NOMO-1 treated with DMSO at 0.1 percent for 48 hours (cell line): ENCODE data around the gene GP1BB.

Source experiments
- DNase-seq: peaks from one replicate; lab custom pipeline; 2025; ENCODE audit not compliant: unreplicated experiment; lab: John Stamatoyannopoulos, UW

The GP1BB gene

GRCh38 chr22:19754701-19755144 lies 31.4 kb downstream of the GP1BB start:
- DNase-seq, result no peak

DNA sequence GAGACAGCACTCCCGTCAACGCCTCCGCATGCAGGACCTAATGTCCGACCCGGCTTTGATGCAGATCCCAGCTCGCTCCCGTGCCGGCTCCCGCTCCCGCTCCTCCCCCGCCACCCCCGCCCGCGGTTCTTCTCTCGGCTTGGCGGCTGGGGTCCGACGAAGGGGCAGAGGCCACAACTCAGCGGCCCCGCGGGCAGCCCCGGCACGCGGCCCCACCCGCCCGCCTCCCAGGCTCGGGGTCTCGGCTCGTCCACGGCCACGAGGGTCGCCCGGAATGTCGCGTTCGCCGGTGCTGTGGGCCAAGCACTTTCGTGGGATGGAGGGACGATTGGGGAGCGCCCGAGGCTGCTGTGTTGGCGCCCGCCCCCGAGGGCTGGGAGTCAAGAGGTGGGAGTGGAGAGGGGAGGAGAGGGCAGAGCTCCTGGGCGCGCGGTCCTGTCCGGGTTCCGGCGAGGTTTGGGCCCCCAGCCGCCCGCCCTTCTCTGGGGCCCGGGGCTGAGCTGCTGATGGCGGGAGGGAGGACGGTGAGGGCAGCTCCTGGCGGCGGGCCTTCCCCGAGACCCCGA lies 31.9 kb downstream of the GP1BB start:
- DNase-seq, result no peak

GRCh38 chr22:19755722-19756287 lies 32.5 kb downstream of the GP1BB start:
- no peak for DNase-seq

DNA sequence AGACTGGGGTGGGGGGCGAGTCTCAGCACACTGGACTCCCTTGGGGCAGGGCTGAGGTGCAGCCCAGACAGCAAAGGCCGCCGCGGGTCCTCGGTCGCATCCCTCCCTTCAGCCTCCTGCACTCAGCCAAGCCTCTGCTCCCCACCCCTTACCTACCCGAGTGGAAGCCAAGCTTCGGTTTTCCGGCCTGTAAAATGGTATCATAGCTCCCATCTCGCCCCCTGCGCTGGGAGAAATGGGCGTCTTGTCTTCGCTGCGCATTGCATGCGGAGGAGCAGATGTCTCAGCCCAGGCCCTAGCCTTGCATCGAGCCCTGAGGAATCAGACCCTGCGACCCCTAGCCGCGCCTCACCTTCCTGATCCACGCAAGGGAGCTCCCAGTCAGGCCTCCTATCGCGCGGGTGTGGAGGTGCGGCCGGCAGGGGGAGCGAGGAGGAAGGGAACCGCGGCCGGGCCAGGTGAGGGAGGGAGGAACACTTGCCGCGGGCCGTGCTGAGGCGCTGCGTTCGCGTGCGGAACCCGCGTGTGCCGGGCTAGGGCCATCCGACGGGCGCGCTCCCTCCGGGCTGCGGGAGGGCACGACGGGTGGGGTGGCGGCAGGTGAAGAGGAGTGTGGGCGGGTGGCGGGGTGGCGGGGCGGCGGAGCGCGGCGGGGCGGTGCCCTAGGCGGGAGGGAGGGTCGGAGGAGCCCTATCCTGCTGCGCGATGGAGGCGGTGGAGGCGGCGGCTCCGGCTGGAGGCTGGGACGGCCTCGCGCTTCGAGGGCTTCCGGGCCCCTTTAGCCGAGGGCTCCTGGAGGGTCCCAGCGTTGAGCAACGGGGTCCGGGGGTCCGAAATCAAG lies 33.2 kb downstream of the GP1BB start:
- no peak for DNase-seq

- peak; percentile 61 for DNase-seq
These were observed 34.0 kb downstream of the GP1BB start for GRCh38 chr22:19757140-19757984.

DNA sequence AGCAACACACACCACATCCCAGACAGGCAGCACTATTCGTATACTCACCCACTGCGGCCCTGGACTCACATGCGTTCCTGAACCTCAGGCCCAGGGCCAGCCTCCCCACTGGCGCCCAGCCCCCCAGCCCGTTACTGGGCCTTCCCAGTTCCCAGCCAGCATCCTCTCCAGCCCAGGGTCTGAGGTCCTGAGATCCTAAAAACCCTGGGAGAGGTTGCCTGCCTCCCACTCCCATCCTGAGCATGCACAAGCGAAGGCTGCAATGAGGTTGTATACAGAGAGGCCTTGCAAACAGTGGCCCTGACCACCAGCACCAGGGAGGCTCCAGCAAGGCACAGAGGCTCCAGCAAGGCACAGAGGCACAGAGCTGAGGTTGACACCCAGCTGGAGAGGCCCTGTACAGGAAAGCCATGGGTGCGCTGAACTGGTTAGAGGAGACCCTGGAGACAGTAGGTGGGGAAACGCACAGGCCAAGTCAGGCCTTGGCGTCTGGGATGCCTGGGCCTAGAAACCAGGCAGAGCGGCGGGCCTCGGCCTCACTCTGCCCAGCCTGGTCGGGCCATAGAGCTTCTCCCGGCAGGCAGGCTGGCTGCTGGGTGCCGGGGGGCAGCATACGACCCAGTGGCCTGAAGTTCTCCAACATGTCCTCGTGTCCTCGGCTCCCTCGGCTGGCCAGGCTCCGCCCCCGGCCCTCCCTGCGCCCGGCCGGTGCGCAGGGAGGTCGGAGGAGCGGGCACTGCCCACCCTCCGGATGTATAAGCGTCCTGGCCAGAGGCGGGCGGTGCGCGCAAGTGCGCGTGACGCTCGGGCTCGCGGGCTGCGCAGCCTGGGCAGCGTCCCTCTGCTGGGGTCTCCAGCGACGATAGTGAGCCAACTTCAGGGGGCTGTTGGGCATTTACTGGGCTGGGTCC lies 34.9 kb downstream of the GP1BB start:
- DNase-seq, result no peak

DNA sequence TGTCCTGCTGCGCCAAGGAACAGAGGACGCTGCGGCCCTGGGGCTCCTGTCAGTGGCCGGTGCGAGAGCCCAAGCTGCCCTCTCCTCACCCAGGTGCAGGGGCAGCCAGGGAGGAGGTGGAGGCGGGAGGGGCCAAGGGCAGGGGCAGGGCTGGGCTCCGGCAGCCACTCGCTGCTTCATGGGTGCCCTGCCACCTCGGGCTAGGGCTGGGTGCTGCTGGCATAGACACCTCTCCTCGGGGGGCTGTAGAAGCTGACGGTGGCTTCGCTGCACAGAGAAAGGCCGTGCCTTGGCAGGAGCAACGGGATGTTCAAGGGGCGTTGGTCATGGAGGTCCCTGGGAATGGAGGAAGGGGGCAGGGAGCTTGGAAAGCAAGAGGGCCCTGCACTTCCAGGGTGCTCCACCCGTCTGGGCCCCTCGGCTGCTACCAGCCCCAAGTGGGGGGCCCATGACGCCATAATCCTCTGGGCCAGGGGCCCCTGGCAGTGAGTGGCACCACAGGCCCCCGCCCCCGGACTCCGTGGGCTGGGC lies 35.6 kb downstream of the GP1BB start:
- DNase-seq, result no peak

DNA sequence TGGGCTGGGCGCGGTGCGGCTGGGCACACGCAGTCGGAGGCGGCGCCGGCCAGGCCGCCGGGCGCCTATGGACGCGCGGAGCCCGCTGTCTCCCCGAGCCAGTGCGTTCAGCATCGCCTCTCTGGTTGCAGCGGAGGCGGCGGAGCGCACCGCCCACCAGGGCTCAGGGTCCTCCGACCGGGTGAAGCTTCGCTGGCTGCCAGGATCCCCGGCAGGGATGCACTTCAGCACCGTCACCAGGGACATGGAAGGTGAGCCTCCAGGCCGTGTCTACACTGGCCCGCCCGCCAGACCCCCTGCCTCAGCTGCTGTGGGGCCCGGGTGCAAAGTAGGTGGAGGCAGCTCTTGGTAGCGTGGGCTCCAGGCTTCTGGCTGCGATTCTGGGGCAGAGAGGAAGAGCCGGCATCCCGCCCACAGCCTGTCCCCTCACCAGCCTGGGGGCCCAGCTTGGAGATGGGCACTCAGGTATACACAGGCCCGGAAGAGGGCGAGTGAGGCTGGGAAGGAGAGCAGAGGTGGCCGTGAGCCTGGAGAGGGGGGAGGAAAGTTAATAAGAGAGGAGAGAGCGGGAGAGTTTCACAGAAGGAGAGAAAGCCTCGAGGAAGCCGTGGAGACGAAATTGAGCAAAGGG lies 36.2 kb downstream of the GP1BB start:
- no peak for DNase-seq

GRCh38 chr22:19760058-19760950 lies 37.0 kb downstream of the GP1BB start, which contains the start of gene TBX1:
Gene TBX1 (plus strand): TSS chr22:19760778. CDS start chr22:19760844, 66 bp downstream.
- DNase-seq, result no peak

DNA sequence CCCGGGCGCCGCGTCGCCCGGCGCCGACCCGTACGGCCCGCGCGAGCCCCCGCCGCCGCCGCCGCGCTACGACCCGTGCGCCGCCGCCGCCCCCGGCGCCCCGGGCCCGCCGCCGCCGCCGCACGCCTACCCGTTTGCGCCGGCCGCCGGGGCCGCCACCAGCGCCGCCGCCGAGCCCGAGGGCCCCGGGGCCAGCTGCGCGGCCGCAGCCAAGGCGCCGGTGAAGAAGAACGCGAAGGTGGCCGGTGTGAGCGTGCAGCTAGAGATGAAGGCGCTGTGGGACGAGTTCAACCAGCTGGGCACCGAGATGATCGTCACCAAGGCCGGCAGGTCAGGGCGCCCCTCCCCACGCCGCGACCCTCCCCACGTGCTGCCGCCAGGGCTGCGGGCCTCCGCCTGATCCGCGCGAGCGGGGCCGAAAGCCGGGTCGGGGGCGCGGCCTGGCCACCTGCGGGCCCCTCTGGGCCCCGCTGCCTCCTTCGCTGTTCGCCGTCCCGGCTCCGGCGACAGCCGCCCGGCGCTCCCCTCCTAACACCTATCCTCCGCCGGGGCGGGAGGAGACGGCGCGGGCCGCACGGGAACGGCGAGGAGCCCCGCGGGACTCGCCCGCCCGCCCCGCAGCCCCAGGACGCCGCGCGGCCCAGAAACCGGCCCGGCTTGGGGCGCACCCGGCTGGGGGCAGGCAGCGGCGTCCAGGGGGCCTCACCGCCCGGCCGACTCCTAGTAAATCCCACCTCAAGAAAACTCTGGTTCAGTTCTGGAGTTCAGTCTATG lies 37.8 kb downstream of the GP1BB start:
- no peak for DNase-seq

GRCh38 chr22:19761725-19762567 lies 38.6 kb downstream of the GP1BB start:
- no peak for DNase-seq

DNA sequence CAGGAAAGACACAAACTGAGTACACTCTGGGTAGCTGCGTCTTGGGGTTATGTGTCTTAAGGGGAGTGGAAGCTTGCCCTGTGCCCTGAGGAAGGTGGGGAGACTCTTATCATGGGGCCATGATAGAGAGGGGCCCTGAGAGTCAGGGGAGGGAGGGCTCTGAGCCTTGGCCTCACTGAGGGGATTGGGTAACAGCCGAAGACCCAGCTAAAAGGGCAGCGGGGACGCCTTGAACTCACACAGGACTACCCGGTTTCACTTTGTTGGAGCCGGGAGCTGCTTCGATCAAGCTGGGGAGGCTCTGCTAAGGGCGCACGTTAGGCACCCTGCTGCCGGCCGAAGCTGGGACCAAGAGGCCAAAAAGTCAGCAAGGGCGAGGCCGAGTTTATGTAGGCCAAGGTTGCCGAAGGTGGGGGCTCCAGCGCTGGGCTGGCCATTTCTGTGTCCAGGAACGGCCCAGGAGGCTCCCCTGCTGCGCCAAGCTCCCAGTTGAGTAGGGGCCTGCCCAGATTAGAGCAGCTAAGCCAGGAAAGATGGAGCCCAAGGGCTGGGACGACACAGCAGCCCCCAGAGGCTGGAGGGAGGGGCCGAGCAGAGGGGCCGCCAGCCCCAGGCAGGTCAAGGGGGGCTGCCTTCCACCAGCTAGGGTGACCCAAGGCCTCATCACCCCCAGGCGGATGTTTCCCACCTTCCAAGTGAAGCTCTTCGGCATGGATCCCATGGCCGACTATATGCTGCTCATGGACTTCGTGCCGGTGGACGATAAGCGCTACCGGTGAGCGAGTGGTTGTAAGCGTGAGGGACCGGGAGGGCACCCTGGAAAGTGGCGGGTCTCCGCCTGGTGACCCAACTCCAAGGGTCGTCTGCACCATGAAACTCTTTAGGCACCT lies 39.5 kb downstream of the GP1BB start:
- DNase-seq, result no peak

DNA sequence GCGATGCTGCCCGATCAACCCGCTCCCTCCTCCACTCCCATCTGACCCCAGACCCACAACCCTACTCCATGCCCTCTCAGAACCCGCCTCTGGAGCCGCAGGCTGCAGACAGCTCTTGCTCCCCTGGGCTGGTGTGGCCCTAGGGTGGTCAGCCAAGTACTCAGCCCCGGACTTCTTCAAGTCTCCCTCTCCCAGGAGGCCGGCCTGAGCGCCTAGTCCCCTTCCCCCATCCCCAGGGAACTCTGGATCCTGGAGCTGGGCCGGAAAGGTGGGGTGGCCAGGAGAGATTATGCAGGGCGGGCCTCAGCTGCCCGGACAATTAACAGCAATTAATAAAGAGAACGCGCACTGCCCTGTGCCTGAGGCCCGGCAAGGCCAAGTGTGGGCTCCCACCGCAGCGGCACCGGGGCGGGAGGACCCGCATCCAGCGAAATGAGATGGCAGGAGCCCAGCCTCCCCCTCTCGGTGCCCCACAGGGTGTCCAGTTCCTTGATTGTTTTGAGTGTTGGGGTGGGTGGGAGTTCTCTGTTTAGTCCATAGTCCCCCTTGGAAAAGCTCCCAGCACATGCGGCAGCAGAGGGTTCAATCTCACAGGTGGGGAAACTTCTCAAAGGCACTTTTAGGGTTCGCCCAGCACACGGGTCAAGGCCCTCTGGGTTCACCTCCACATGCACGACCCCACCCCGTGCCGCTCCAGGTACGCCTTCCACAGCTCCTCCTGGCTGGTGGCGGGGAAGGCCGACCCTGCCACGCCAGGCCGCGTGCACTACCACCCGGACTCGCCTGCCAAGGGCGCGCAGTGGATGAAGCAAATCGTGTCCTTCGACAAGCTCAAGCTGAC lies 40.3 kb downstream of the GP1BB start:
- no peak for DNase-seq

DNA sequence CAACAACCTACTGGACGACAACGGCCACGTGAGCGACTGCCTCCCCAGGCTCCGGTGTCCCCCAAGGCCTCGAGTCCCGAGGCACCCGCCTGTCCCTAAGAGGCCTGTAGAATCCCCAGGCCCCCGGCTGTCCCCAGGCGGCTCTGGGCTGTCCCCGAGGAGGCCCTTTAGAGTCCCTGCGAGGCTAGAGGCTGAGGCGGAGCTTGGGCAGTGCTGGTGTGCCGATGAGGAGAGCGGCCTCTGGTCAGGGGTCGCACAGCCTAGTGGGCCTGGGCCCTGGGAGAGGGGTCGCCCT lies 40.9 kb downstream of the GP1BB start:
- no peak for DNase-seq
